GM12878 (cell line): ENCODE measurements around the gene PPP1R26. TPM values are rescaled to one million over a fixed set of nuclear protein-coding genes. Genes with fewer than 3 reads are reported as not detected.

Experiments
- ATAC-seq: fragments of 200-7000 bp; cut with Tn5 transposase; 3 replicates; pipeline ENCODE4 v1.9.1; 2020; ENCODE audit warnings: mild to moderate bottlenecking, moderate library complexity
- BruUV-seq: library from RNA; stranded (reverse); fragments of 400-500 nt; replicated peaks from 2 replicates; lab custom pipeline; 2021; lab: Mats Ljungman, UMichigan
- CTCF ChIA-PET: fragments of 300-600 bp; sonication (Branson Sonifier 250); formaldehyde crosslinking; extraction: SDS; loops from one replicate; lab custom pipeline; 2021; ENCODE audit warnings: inconsistent platforms; lab: Yijun Ruan, JAX
- POLR2A ChIA-PET: fragments of 350-600 bp; formaldehyde crosslinking; extraction: SDS; loops from one replicate; lab custom pipeline; 2021; ENCODE audit warnings: inconsistent platforms; lab: Charles Lee
- RAD21 ChIA-PET: fragments of 300-600 bp; sonication (Branson Sonifier 250); formaldehyde crosslinking; loops from one replicate; lab custom pipeline; 2023; ENCODE audit warnings: antibody characterized with exemption; ENCODE audit not compliant: unreplicated experiment; lab: Charles Lee
- SMC1A ChIA-PET: fragments of 300-600 bp; sonication (Branson Sonifier 250); formaldehyde crosslinking; loops from one replicate; lab custom pipeline; 2023; ENCODE audit not compliant: unreplicated experiment, uncharacterized antibody; lab: Charles Lee
- DNase-seq: peaks from one replicate; pipeline ENCODE4 v3.0.0-alpha.2; 2011; ENCODE audit warnings: low read depth, low spot score
- FAIRE-seq: peaks from 3 replicates; lab custom pipeline; 2011; peaks lifted over from hg19 to GRCh38; lab: Jason Lieb, UNC
- H2AFZ ChIP-seq: 2 replicates; pipeline ENCODE4 v1.6.0; 2011; ENCODE audit warnings: low read depth, low read length, control low read depth; ENCODE audit not compliant: control insufficient read depth
- H3K27ac ChIP-seq: 2 replicates; pipeline ENCODE4 v1.5.1; 2011; ENCODE audit warnings: control low read depth; ENCODE audit not compliant: control insufficient read depth, insufficient read depth
- H3K27me3 ChIP-seq, 2 experiments: replicated peaks in 1 of 2; 2 replicates each; pipeline versions ENCODE4 v1.6.0 to v1.6.1; 2011; ENCODE audit warnings: low read length in 1 of 2; ENCODE audit not compliant: control insufficient read depth in 2 of 2, insufficient read depth in 2 of 2
- H3K36me3 ChIP-seq, 2 experiments: 2 replicates each; pipeline ENCODE4 v1.5.1; 2011; ENCODE audit warnings: low read length in 1 of 2; ENCODE audit not compliant: control insufficient read depth in 2 of 2, insufficient read depth in 2 of 2
- H3K4me1 ChIP-seq: 2 replicates; pipeline ENCODE4 v1.6.1; 2011; ENCODE audit warnings: mild to moderate bottlenecking, low read length, moderate library complexity, mixed read lengths; ENCODE audit not compliant: control insufficient read depth, insufficient read depth
- H3K4me2 ChIP-seq: 2 replicates; pipeline ENCODE4 v1.6.0; 2011; ENCODE audit warnings: control low read depth; ENCODE audit not compliant: control insufficient read depth, insufficient read depth
- H3K4me3 ChIP-seq: fragments of 200-600 bp; sonication (generic); 2 replicates; pipeline ENCODE4 v1.5.1; 2016
- H3K79me2 ChIP-seq: 2 replicates; pipeline ENCODE4 v1.6.0; 2011; ENCODE audit warnings: low read length; ENCODE audit not compliant: control insufficient read depth, insufficient read depth
- H3K9ac ChIP-seq: 2 replicates; pipeline ENCODE4 v1.8.0; 2011; ENCODE audit warnings: low read length, control low read depth, mixed read lengths; ENCODE audit not compliant: control insufficient read depth, insufficient read depth
- H3K9me3 ChIP-seq: replicated peaks from 3 replicates; pipeline ENCODE4 v1.5.1; 2011; ENCODE audit warnings: mild to moderate bottlenecking, low read length; ENCODE audit not compliant: control insufficient read depth, insufficient read depth
- H4K20me1 ChIP-seq: 2 replicates; pipeline ENCODE4 v1.6.0; 2011; ENCODE audit not compliant: control insufficient read depth, insufficient read depth
- ATF7 ChIP-seq: fragments of 450-650 bp; IDR thresholded peaks from 2 replicates; pipeline ENCODE4 v1.6.1; 2016; ENCODE audit warnings: low read depth, mild to moderate bottlenecking
- ETV6 ChIP-seq, 2 experiments: fragments of 450-650 bp in 1 of 2; IDR thresholded peaks in 1 of 2; conservative IDR thresholded peaks in 1 of 2; 2 replicates each; pipeline ENCODE4 v1.6.1; 2014; ENCODE audit warnings: antibody characterized with exemption in 1 of 2, borderline replicate concordance in 1 of 2, low read depth in 1 of 2, mild to moderate bottlenecking in 1 of 2, moderate library complexity in 1 of 2
- IRF5 ChIP-seq: fragments of 450-650 bp; IDR thresholded peaks from 2 replicates; pipeline ENCODE4 v1.6.1; 2017; ENCODE audit warnings: borderline replicate concordance
- KLF5 ChIP-seq: fragments of 450-650 bp; IDR thresholded peaks from 2 replicates; pipeline ENCODE4 v1.6.1; 2014; ENCODE audit warnings: mild to moderate bottlenecking; ENCODE audit not compliant: partially characterized antibody
- NR2C2 ChIP-seq: IDR thresholded peaks from 2 replicates; pipeline ENCODE4 v1.6.1; 2011; ENCODE audit warnings: borderline replicate concordance, low read depth; ENCODE audit not compliant: control insufficient read depth, insufficient read length
- PBX3 ChIP-seq: IDR thresholded peaks from 2 replicates; pipeline ENCODE4 v1.6.1; 2011; ENCODE audit warnings: mild to moderate bottlenecking, low read depth, low read length, moderate library complexity; ENCODE audit not compliant: insufficient replicate concordance
- SIX5 ChIP-seq: IDR thresholded peaks from 2 replicates; pipeline ENCODE4 v1.6.1; 2011; ENCODE audit warnings: mild to moderate bottlenecking, low read depth, low read length, moderate library complexity; ENCODE audit not compliant: severe bottlenecking
- SRF ChIP-seq, 2 experiments: IDR thresholded peaks; 2 replicates each; pipeline ENCODE4 v1.6.1; 2011; ENCODE audit warnings: low read depth in 2 of 2, low read length in 2 of 2, mild to moderate bottlenecking in 1 of 2, moderate library complexity in 1 of 2
- WGBS: methylation state at CpG from one replicate; pipeline ENCODE4 v1.1.6; 2016; ENCODE audit warnings: low lambda C conversion rate; ENCODE audit not compliant: insufficient replicate concordance, insufficient coverage; ENCODE audit errors: missing lambda C conversion rate; 5-methylcytosine and 5-hydroxymethylcytosine counted together
- in situ Hi-C: fragments of 300-500 bp; cut with MboI; formaldehyde crosslinking; loops from 9 replicates; pipeline ENCODE4 v1.14.3; 2018; ENCODE audit warnings: mixed read lengths
- intact Hi-C: fragments of 100-400 bp; cut with micrococcal nuclease; formaldehyde crosslinking; loops from one replicate; pipeline ENCODE4 v1.14.2; 2022; ENCODE audit not compliant: unreplicated experiment
- polyA plus RNA-seq, 11 experiments: library from polyadenylated mRNA; depleted of rRNA in 4 of 11; unstranded in 6 of 11; stranded (reverse) in 5 of 11; fragments of >200 nt; fragmentation: Nextera tagmentation in 4 of 11; fragmentation: Illumina TruSeq in 1 of 11; extraction: Ambion mirVana in 4 of 11; extraction: Trizol in 1 of 11; gene quantifications; 1 replicate in 1 of 11; 2 replicates in 10 of 11; pipeline versions ENCODE4 v1.2.1 to v1.2.3, GENCODE V29; 2011 to 2016; ENCODE audit warnings: inconsistent platforms in 2 of 11, missing spikeins in 2 of 11, low read depth in 1 of 11
- total RNA-seq, 4 experiments: library from RNA; depleted of rRNA in 3 of 4; stranded (reverse); fragments of >200 nt in 3 of 4; fragmentation: Illumina TruSeq in 1 of 4; extraction: Trizol in 1 of 4; gene quantifications; 2 replicates each; pipeline versions ENCODE4 v1.2.1 to v1.2.3, GENCODE V29; 2013 to 2021
- TF ChIP-seq, protein P1 (sequence below): fragments of 450-650 bp; IDR thresholded peaks from 2 replicates; pipeline ENCODE4 v1.6.1; 2014; ENCODE audit warnings: mild to moderate bottlenecking
- TF ChIP-seq, protein P2 (sequence below): IDR thresholded peaks from 2 replicates; pipeline ENCODE4 v1.6.1; 2012; ENCODE audit warnings: low read depth, low read length, improper control_type of control experiment

PPP1R26 gene
- total and polyA plus RNA-seq, 10 of the 15 experiments (the other 5 are each of a cell fraction or from before 2014, with no cell fraction given) = 0.02 to 1.9 (median 0.18) TPM

GRCh38 chr9:135484460-135485277 lies 5.1 kb downstream of the PPP1R26 start:
- RAD21 ChIA-PET = no interaction called here
- H3K4me2 ChIP-seq = no peak overlapping the region
- POLR2A ChIA-PET = no interaction called here
- no peaks in the 10 kb centered on the region for H3K4me1 ChIP-seq
- H2AFZ ChIP-seq = no peak overlapping the region
- ATAC-seq = no peak
- H3K27ac ChIP-seq = no peak overlapping the region
- FAIRE-seq = no peak
- intact Hi-C loops = no loop called here
- SMC1A ChIA-PET = no interaction called here
- H3K27me3 ChIP-seq = no peaks in the 10 kb centered on the region; a peak in 1 of 4 replicates
- H3K36me3 ChIP-seq = no peaks in the 10 kb centered on the region; a peak in 1 of 4 replicates
- WGBS = 82% methylated on average over 46 of the region's 47 CpGs
- H3K79me2 ChIP-seq = no peaks in the 10 kb centered on the region
- H4K20me1 ChIP-seq = no peaks in the 10 kb centered on the region
- no peak overlapping the region for H3K4me3 ChIP-seq
- CTCF ChIA-PET = no interaction called here
- no peak overlapping the region for H3K9ac ChIP-seq
- TF ChIP-seq SRF (IDR thresholded peaks at IDR 0.05; ENCODE audit: low read depth in 2 of 2, low read length in 2 of 2) = no peak
- TF ChIP-seq PBX3 = no peak
- no peak for TF ChIP-seq SIX5
- TF ChIP-seq, protein P1, sequence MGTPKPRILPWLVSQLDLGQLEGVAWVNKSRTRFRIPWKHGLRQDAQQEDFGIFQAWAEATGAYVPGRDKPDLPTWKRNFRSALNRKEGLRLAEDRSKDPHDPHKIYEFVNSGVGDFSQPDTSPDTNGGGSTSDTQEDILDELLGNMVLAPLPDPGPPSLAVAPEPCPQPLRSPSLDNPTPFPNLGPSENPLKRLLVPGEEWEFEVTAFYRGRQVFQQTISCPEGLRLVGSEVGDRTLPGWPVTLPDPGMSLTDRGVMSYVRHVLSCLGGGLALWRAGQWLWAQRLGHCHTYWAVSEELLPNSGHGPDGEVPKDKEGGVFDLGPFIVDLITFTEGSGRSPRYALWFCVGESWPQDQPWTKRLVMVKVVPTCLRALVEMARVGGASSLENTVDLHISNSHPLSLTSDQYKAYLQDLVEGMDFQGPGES = no peak
- no peak for TF ChIP-seq ETV6 (conservative IDR thresholded peaks at IDR 0.05 in 1 of 2, IDR thresholded peaks at IDR 0.05 in 1 of 2; ENCODE audit: borderline replicate concordance in 1 of 2, low read depth in 1 of 2)
- TF ChIP-seq IRF5 = no peak
- no peak for TF ChIP-seq NR2C2
- no peak for TF ChIP-seq KLF5
- TF ChIP-seq ATF7 = no peak
- TF ChIP-seq, protein P2, sequence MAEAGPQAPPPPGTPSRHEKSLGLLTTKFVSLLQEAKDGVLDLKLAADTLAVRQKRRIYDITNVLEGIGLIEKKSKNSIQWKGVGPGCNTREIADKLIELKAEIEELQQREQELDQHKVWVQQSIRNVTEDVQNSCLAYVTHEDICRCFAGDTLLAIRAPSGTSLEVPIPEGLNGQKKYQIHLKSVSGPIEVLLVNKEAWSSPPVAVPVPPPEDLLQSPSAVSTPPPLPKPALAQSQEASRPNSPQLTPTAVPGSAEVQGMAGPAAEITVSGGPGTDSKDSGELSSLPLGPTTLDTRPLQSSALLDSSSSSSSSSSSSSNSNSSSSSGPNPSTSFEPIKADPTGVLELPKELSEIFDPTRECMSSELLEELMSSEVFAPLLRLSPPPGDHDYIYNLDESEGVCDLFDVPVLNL = no peak
- TF ChIP-seq, all 136 proteins: peak for 0
- in situ Hi-C loops = no loop called here
- no TSS peak for BruUV-seq
- DNase-seq = no peak
- no peaks in the 10 kb centered on the region for H3K9me3 ChIP-seq
